Measurements from ENCODE around the gene BCAP29.

The BCAP29 gene

DNA sequence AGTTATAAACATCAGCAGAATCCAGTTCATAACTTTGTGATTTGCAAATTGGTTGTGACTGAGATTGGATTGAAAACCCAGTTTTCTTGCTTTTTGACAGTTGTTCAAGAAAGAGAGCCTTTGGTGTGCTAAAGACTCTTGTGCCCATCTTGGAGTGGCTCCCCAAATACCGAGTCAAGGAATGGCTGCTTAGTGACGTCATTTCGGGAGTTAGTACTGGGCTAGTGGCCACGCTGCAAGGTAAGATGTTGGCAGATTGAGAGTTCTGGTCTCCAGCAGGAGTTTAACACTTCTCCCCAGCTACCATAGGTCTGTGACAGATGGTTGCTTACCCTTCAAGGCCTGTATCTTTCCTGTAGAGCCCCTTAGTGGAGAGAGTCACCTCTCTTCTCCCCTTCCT lies 83.2 kb downstream of the BCAP29 start:
- H3K36me3 Mint-ChIP-seq = no peaks in the 10 kb centered on the region
- H3K27ac Mint-ChIP-seq = no peak overlapping the region
- no peak overlapping the region for H3K4me3 Mint-ChIP-seq
- H3K27me3 Mint-ChIP-seq = peaks cover 33% of the 10 kb centered on the region
- no peaks in the 10 kb centered on the region for H3K9me3 Mint-ChIP-seq
- peaks cover 28% of the 10 kb centered on the region for H3K4me1 Mint-ChIP-seq

- no peaks in the 10 kb centered on the region for H3K9me3 Mint-ChIP-seq
- no peak overlapping the region for H3K4me3 Mint-ChIP-seq
- H3K36me3 Mint-ChIP-seq = no peaks in the 10 kb centered on the region
- peaks cover 23% of the 10 kb centered on the region for H3K27me3 Mint-ChIP-seq
- no peak overlapping the region for H3K27ac Mint-ChIP-seq
- no peaks in the 10 kb centered on the region for H3K4me1 Mint-ChIP-seq
Measured at GRCh38 chr7:107666790-107667189, 86.7 kb downstream of the BCAP29 start.

DNA sequence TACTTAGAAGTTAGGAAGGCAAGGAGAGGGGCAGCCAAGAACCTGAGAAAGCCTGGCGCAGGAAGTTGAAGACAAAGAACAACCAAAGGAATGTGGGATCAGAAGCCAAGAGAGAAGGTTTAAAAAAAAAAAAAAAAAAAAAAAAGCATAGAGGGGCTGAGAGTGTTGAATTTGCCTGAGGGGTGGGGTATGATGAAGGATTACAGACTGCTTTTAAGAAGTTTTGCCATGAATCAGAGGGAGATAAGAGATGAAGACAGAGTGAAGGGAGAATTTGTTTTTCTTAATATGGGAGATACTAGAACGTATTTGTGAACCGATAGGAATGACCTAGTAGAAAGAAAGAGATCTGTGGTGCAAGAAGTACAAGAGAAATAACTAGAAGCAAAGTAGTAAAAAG lies 87.3 kb downstream of the BCAP29 start:
- H3K36me3 Mint-ChIP-seq = no peaks in the 10 kb centered on the region

GRCh38 chr7:107668296-107668695 lies 88.2 kb downstream of the BCAP29 start:
- peaks cover 13% of the 10 kb centered on the region for H3K27me3 Mint-ChIP-seq
- no peaks in the 10 kb centered on the region for H3K36me3 Mint-ChIP-seq
- H3K9me3 Mint-ChIP-seq = no peaks in the 10 kb centered on the region
- H3K4me3 Mint-ChIP-seq = no peak overlapping the region
- no peak overlapping the region for H3K27ac Mint-ChIP-seq
- H3K4me1 Mint-ChIP-seq = no peaks in the 10 kb centered on the region

More for the DNA sequence above, 87.3 kb downstream of the BCAP29 start:
- Mint-ChIP-seq H3K4me3 (no peak overlapping the region), H3K9me3 (no peaks in the 10 kb centered on the region), H3K4me1 (no peaks in the 10 kb centered on the region), H3K27me3 (peaks cover 18% of the 10 kb centered on the region), H3K27ac (no peak overlapping the region)
